Stimulated activated memory B cell treated with anti-CD40 and anti-IgM and Interleukin-4, amounts not matched to agents 10 μg/mL and 1 μg/mL and 100 μg/mL, for 72 hours (primary cell): Measurements from ENCODE around the gene B3GALT6.
A peak's percentile ranks its signal among the peaks of the same experiment; 100 is the strongest.

ENCODE experiments used
- ATAC-seq: fragments of 150-1000 bp; cut with Tn5 transposase; 2 replicates; pipeline ENCODE4 v1.10.0; 2021
- H3K27ac Mint-ChIP-seq: one replicate; pipeline ENCODE4 v1.8.0; 2022; ENCODE audit warnings: mild to moderate bottlenecking, mixed read lengths
- H3K27me3 Mint-ChIP-seq: one replicate; pipeline ENCODE4 v1.8.0; 2022; ENCODE audit warnings: mixed read lengths
- H3K36me3 Mint-ChIP-seq: one replicate; pipeline ENCODE4 v1.8.0; 2022; ENCODE audit warnings: mixed read lengths
- H3K4me1 Mint-ChIP-seq: one replicate; pipeline ENCODE4 v1.8.0; 2022; ENCODE audit warnings: mixed read lengths
- H3K4me3 Mint-ChIP-seq: one replicate; pipeline ENCODE4 v1.8.0; 2022; ENCODE audit warnings: mild to moderate bottlenecking, moderate library complexity, mixed read lengths
- H3K9me3 Mint-ChIP-seq: one replicate; pipeline ENCODE4 v1.8.0; 2022; ENCODE audit warnings: mixed read lengths

The B3GALT6 gene

DNA sequence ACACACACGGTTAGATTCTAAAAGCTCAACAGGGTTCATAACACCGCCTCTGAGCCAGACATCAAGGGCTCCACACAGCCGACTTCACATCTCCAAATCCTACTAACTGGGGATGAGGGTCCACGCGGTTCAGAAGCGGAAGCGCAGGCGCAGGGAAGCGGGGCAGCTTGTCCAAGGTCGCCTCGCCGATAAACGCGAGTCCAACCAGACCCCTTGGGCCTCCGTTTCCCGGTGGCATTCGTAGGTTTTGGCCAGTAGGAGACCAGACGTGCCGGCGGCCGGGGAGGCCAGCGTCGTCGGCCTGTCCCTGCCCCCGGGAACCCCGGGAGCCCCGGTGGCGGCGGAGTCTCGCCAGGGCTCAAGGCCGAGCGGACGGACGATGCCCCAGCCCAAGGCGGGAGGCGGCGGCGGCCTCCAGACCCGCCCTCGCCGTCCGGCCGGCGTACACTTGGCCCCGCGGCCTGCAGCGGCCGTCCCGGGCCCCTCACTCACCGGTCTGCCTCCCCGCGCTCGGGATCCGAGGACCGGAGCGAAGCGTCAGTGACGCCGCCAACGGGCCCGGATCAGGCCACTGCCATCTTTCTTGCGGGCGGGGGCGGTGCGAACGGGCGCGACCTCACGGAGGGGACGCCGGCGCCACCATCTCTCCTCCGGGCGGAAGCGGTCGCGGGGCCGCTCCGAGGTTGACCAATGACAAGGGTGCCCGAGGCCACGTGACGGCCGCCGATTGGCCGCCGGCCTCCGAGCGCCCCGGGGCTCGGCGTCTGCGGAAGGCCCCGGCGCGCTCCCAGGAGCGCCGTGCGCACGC is 433 bp upstream of the B3GALT6 start, which contains the start of gene SDF4:
Gene SDF4, minus strand, starts transcription at position 602 of the 808 bp plus-strand sequence. CDS start 3,229 bp downstream, outside the sequence.
- Mint-ChIP-seq H3K36me3 (peaks cover 25% of the 10 kb centered on the region), H3K27ac (peak within 1 kb of the TSS; percentile 83), H3K4me3 (peak within 1 kb of the TSS; percentile 91), H3K4me1 (peaks cover 43% of the 10 kb centered on the region), H3K9me3 (no peaks in the 10 kb centered on the region), H3K27me3 (no peaks in the 10 kb centered on the region)
- peak; percentile 97 for ATAC-seq

DNA sequence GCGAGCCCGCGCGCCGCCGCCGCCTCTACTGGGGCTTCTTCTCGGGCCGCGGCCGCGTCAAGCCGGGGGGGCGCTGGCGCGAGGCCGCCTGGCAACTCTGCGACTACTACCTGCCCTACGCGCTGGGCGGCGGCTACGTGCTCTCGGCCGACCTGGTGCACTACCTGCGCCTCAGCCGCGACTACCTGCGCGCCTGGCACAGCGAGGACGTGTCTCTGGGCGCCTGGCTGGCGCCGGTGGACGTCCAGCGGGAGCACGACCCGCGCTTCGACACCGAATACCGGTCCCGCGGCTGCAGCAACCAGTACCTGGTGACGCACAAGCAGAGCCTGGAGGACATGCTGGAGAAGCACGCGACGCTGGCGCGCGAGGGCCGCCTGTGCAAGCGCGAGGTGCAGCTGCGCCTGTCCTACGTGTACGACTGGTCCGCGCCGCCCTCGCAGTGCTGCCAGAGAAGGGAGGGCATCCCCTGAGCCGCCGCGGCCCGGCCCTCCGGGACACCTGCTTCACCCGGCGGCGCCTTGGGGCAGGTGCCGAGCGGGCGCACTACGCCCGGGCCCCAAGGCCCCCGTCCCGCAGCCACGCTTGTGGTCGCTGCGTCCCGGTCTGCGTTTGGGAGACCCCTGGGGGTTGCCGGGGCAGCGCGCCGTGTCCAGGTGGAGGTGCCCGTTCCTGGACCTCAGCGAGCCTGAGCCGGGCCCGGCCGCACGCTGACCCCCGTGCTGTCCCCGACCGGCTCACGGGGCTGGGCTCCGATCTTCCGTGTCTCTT is 944 bp downstream of the B3GALT6 start:
- Mint-ChIP-seq H3K4me3 (peak overlapping the region; percentile 71), H3K27me3 (peaks cover under 1% of the 10 kb centered on the region), H3K4me1 (peaks cover 55% of the 10 kb centered on the region), H3K36me3 (peaks cover 25% of the 10 kb centered on the region), H3K9me3 (no peaks in the 10 kb centered on the region), H3K27ac (peak overlapping the region; percentile 63)
- ATAC-seq: peak; percentile 0

DNA sequence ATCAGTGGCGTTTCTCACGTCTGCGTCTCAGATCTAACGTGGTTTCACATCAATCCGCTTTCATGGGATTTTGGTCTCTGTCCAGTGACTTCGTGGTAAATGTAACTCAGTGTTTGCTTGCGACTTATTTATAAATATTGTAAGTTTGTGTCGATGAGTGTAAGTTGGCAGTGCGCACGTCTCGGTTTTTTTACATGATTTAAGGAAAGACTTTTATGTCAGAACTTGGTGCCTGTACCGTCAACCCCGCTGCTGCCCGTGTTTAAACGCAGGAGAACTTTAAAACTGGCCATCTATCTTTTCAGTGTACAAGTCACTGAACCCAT is 1.5 kb downstream of the B3GALT6 start:
- Mint-ChIP-seq H3K27ac (peak overlapping the region; percentile 63), H3K4me1 (peaks cover 61% of the 10 kb centered on the region), H3K4me3 (peak overlapping the region; percentile 71), H3K9me3 (no peaks in the 10 kb centered on the region), H3K27me3 (peaks cover 6% of the 10 kb centered on the region), H3K36me3 (peaks cover 25% of the 10 kb centered on the region)
- ATAC-seq: no peak

DNA sequence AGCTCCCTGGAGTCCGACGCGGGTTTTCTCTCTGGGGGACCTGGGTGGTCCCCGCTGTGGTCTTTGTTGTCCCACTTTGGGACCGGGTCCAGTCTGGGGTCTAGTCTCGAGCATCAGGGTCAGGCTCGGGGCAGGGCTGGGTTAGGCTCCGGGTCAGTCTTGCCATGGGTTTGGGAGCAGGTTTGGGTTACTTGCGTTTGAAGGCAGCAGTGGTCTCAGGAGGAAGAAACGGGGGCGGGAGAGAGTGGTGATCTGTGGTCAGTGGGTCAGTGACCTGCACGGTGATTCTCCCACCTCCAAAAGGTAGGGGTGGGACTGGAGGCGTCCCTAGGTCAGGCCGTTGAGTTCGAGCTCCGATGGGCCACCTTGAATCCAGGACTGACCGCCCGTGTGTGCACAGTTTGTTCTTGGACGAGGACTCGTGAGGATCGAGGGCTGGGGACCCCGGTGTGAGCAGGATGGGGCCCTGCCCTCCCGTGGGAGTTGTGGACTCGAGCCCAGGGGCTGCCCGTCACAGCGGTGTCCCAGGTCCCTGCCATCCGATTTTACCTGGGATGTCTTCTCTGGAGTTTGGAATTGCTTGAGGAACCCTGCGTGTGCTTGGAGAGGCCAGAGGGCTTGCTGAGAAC is 2.3 kb downstream of the B3GALT6 start:
- peaks cover 64% of the 10 kb centered on the region for H3K4me1 Mint-ChIP-seq
- peaks cover 10% of the 10 kb centered on the region for H3K27me3 Mint-ChIP-seq
- no peaks in the 10 kb centered on the region for H3K9me3 Mint-ChIP-seq
- H3K36me3 Mint-ChIP-seq: peaks cover 23% of the 10 kb centered on the region
- no peak overlapping the region for H3K27ac Mint-ChIP-seq
- ATAC-seq: no peak
- H3K4me3 Mint-ChIP-seq: peak overlapping the region; percentile 71

DNA sequence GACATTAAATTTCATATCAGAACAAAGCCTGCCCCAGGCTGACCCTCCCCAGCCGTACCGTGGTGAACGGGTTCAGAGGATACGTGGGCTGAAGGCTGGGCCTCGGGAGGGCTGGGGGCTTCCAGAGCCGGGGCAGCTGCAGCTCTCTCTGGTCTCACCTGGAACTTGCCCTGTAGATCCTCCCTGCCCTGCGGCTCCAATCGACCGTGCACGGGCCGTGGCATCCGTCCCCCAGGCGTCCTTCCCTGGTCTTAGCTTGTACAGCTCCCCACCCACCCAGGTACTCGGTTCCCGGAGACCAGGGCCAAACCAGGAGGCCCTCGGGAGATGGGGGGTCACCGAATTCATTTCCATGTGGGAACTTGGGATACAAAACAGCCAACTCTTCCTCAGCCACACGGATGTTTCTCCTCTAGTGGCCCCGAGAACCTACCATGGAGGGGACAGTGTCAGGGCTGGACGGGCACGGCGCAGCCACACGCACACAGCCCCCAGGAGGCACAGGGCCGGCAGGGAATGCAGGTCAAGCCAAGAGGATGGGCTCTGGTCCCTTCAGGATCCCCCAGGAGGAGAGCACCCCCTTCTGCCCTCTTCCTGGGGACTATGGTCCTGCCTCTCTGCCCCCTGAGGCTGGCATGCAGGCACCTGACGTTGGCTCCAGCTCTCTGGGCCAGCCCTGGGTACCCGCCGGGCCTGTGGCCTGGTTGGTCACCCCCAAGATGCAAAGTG is 3.1 kb downstream of the B3GALT6 start:
- Mint-ChIP-seq H3K4me3 (no peak overlapping the region), H3K27ac (no peak overlapping the region), H3K9me3 (no peaks in the 10 kb centered on the region), H3K4me1 (peaks cover 55% of the 10 kb centered on the region), H3K36me3 (peaks cover 16% of the 10 kb centered on the region), H3K27me3 (peaks cover 15% of the 10 kb centered on the region)
- ATAC-seq: no peak

DNA sequence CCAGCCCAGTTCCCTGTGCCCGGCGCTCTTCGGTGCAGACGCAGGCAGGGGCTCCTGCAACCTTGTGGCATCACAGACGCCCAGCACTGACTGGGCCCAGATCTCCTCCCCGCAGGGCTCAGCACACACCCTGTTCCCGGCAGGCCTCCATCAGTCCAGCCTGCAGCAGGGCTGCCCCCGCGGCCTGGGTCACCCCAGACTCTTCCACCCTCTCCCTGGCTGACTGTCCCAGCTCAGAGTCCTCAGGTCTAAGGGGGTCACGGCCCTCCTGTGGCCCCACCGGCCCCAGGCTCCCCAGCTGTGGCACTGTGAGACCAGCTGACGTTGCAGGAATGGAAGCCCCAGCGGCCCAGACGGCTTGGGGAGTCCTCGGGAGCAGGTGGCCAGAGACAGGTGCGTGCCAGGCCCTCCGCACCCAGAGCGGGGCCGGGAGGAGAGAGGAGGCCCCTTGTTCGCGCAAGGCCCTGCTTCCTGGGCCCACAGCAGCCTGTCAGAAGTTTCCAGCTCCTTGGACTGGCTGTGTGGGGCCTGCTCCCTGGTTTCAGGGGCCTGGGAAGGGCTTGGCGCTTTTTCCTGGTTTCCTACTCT is 4.2 kb downstream of the B3GALT6 start:
- Mint-ChIP-seq H3K4me3 (no peak overlapping the region), H3K4me1 (peaks cover 50% of the 10 kb centered on the region), H3K36me3 (peaks cover 16% of the 10 kb centered on the region), H3K27me3 (peaks cover 26% of the 10 kb centered on the region), H3K9me3 (no peaks in the 10 kb centered on the region), H3K27ac (no peak overlapping the region)
- no peak for ATAC-seq

DNA sequence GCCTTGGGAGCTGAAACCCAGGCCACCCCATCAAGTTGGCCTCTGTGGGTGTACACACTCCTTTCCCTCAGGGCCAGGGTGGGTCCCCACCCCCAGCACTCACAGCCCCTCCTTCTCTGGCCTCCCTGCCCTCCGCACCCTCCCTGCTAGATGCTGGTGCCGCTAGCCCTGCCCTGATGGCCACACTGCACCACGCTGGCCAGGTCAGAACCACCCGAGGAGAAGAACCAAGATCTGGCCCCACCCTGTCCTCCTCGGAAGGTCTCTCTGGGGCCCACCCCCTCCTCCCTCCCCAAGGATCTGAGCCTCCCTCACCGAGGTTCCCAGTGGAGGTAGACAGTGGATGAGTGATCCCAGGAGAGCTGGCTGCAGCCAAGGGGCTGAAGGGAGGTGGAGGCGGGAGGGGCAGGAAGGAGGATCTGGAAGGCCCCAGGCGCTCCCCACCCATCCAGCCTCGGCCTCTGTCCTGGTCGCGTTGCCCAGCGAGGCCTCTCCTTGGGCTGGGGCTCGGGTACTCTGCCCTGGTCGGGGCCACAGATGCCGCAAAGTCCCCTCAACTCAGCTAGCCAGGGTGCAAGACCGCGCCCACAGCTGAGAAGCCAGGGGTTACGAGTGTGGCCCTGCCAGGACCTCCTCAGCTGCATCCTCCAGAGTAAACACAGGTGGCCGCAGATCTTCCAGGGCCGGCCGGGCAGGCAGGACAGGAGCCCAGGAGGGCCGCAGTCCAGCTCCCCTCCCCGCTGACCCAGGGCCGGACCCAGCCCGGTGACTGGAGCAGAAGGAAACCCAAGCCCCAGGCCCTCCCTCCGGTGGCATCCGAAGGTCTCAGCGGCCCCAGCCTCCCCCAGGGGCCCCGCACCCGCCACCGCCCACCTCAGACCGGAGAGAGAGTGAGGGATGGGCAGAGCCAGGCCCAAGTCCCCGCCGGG is 5.2 kb downstream of the B3GALT6 start:
- Mint-ChIP-seq H3K27me3 (peaks cover 36% of the 10 kb centered on the region), H3K4me3 (peak overlapping the region; percentile 48), H3K4me1 (peaks cover 50% of the 10 kb centered on the region), H3K27ac (no peak overlapping the region), H3K36me3 (peaks cover 16% of the 10 kb centered on the region), H3K9me3 (no peaks in the 10 kb centered on the region)
- ATAC-seq: no peak

DNA sequence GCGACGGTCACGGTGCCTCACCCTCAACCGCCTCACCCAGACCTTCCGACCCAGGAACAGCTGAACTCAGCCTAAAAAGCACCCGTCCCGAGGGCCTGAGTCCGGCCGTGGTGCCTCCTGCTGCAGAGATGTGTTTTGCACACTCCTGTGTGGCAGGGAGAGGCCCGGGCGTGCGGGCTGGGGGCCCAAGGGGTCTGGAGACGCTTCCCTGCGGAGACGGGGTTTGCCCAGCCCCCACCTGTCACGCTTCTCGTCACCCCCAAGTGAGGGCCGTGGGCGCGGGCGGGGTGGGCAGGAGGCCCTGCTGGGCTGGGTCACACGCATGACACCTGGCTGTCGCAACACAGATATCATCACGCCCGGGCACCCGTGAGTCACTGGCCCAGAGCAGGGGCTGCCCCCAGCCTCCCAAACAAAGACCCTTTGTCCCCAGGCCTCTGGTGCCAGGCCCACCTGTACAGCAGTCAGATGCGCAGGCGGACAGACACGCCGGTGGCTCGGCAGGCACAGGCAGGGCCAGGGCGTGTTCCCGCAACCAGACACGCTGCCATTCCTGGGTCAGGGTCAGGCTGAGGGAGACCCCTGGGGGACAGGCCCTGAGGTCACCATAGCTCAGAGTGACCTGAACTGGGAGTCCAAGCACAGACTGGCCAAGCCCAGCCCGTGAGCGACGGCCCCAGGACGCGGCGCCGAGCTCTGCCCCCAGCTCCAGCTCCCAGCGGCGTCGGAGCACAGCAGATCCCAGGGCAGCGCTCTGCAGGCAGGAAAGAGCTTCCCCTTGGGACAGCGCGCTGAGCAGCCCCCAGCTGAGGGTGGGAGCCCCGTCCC is 6.1 kb downstream of the B3GALT6 start:
- Mint-ChIP-seq H3K9me3 (no peaks in the 10 kb centered on the region), H3K4me3 (peak overlapping the region; percentile 48), H3K27ac (no peak overlapping the region), H3K27me3 (peaks cover 44% of the 10 kb centered on the region), H3K4me1 (peaks cover 46% of the 10 kb centered on the region), H3K36me3 (peaks cover 16% of the 10 kb centered on the region)
- ATAC-seq: peak; percentile 39

DNA sequence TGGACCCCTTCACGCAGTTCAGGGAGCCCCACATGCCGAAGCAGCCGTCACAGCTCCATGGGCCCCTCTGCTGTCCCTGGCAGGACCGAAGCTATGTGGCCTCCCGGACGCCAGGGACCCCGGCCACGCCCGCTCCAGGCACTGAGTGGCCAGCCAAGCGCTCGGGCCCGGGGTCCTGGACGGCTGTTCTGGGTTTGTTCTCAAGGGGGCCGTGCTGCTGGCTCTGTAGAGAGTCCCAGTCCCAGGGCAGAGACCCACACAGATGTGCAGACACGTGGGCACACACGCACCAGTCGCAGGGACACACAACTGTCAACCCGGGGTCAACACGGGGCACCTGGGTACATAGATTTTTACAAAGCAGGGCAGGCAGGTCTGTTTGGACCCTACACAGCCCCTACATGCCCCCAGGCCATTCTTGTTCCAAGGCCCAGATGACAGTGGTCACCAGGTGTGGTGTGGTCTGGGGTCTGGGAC is 6.7 kb downstream of the B3GALT6 start:
- Mint-ChIP-seq H3K4me3 (no peak overlapping the region), H3K4me1 (peaks cover 42% of the 10 kb centered on the region), H3K36me3 (peaks cover 12% of the 10 kb centered on the region), H3K9me3 (no peaks in the 10 kb centered on the region), H3K27ac (no peak overlapping the region), H3K27me3 (peaks cover 46% of the 10 kb centered on the region)
- ATAC-seq: no peak

DNA sequence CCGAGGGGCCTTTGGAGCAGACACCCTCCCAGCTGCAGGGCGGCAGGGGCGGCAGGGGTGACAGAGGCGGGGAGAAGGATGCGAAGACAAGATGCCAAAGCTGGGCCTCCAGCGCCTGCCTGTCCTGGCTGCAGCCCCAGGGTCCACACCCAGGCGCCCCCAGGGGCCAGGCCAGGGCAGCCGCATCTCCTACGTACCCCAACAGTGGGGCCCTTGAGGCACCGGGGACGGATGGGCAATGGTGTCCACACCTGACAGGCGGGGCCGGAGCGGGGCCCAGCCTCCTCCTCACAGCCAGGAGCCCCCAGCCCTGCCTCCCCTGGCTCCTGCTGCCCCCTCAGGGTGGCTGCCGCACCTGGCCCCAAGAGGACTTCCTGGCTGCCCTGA is 7.2 kb downstream of the B3GALT6 start:
- peaks cover 37% of the 10 kb centered on the region for H3K4me1 Mint-ChIP-seq
- H3K27me3 Mint-ChIP-seq: peaks cover 46% of the 10 kb centered on the region
- no peak for ATAC-seq
- H3K4me3 Mint-ChIP-seq: no peak overlapping the region
- H3K27ac Mint-ChIP-seq: no peak overlapping the region
- no peaks in the 10 kb centered on the region for H3K9me3 Mint-ChIP-seq
- H3K36me3 Mint-ChIP-seq: peaks cover 7% of the 10 kb centered on the region

DNA sequence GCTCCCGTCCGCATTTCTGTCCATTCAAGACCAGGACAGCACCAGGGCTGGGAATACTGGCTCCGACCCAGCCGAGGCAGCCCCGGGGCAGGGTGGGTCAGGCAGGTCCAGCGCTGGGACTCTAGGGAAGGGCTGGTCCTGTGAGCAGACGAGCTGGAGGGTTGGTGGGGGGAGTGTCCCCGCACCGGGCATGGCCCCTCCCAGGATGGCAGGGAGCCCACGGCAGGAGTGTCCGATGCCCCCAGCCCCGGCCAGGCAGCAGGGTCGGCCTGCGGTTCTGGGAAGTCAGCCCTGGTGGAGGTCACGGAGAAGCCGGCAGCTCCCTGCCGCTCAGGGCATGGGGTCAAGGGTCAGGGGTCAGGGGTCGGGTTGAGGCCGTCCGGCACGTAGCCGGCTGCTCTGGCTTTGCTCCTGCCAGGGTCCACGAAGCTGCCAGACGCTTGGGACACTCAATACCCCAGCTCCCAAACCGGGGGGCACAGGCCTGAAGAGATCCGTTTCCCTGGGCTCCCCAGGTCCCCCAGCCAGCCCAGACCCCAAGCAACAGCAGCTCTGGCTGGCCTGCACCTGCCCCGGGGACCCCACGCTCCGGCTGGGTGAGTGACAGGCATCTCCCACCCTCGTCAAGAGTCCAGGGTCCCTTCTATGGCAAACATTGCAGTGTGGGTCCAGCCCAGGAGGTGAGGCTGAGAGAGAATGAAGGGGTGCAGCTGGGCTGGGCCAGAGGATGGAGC is 7.7 kb downstream of the B3GALT6 start:
- Mint-ChIP-seq H3K27ac (no peak overlapping the region), H3K9me3 (no peaks in the 10 kb centered on the region), H3K36me3 (peaks cover 2% of the 10 kb centered on the region), H3K4me3 (no peak overlapping the region), H3K4me1 (peaks cover 31% of the 10 kb centered on the region), H3K27me3 (peaks cover 46% of the 10 kb centered on the region)
- no peak for ATAC-seq

DNA sequence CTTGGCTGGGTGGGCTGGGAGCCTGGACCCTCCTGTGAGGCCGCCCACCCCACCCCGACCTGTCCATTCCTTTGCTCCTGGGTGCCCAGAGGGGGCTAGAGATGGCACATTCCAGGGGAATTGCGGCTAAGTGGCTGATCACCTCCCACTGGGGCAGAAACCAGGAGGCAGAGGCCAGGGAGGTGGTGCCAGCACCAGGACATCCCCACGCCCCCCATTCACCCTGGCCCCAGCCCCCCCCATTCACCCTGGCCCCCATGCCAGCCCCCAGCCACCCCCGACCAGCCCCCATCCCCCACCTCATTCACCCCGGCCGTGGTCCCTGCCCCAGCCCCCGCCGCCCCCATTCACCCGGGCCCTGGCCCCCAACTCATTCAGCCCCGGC is 8.3 kb downstream of the B3GALT6 start:
- H3K27me3 Mint-ChIP-seq: peaks cover 46% of the 10 kb centered on the region
- no peak overlapping the region for H3K27ac Mint-ChIP-seq
- no peaks in the 10 kb centered on the region for H3K9me3 Mint-ChIP-seq
- ATAC-seq: no peak
- peaks cover 27% of the 10 kb centered on the region for H3K4me1 Mint-ChIP-seq
- no peak overlapping the region for H3K4me3 Mint-ChIP-seq
- H3K36me3 Mint-ChIP-seq: no peaks in the 10 kb centered on the region
